ENCODE measurements around the gene ABHD6. TPM values are rescaled to one million over a fixed set of nuclear protein-coding genes. Genes with fewer than 3 reads are reported as not detected.
"Not testable (repeated sequence)": the region's sequence is repeated elsewhere in the genome, so short reads cannot be mapped to it uniquely, and the experiment has no call there.

ABHD6 gene
- total RNA-seq, 1 donor from 2014 or later = 9.1 TPM

- ATAC-seq = no peak
- peak; percentile 38 for DNase-seq
- intact Hi-C loops (cut with micrococcal nuclease) = no loop called here
Measured at GRCh38 chr3:58236527-58237237, 910 bp upstream of the ABHD6 start.

DNA sequence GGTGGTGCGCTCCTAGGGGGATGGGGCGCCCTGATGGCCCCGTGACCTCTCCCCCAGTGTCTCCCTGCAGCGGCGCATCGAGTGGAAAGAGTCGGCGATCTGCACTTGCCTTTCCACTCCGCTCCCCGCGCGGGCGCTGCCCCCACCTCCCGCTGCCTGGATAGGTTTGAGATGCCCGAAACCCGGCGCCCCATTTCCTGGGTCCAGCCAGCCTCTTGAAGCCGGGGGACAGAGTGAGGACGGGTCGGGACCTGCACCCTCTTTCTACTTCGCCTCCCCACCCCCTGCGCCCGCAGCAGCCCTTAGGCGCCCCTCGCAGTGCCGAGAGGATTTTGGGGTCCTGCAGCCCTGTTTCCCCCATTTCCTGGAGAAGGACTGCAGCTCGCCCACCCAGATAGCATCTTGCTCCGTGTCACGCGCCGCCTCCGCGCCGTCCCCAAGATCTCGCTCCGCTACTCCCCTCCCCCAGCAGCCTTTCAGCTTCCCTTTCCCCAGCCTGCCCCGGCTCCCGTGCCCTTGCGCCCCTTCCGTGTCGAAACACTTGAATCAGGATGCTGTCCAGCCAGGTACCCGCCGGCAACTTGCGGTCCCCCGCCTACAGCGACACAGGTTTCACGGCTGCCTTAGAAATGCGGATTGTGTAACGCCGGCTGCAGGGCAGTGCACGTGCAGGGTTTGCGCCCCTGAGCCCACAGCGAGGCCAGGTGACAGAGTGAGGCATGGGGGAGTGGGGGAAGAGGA lies 519 bp downstream of the ABHD6 start:
- intact Hi-C loops (cut with micrococcal nuclease) = no loop called here
- peak; percentile 77 for DNase-seq
- ATAC-seq = peak; percentile 79

DNA sequence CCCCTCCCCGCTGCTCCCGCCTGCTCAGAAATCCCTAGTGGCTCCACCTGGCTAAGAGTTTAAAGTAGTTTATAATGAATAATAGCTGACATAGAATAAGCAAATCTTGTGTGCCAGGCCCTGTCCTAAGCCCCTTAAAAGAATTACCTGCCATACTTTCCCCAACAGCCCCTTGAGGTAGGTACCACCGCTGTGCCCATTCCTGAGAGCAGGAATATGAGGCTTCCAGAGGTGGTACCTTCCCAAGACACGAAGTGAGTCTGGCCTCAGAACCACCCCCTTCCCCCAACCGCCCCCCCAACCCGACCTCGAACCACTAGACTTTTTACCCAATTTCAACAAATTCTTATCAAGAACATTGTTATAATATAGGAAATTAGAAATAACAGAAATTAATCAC lies 1.2 kb downstream of the ABHD6 start:
- DNase-seq (no peak), ATAC-seq (no peak)
- intact Hi-C loops (cut with micrococcal nuclease) = no loop called here

DNA sequence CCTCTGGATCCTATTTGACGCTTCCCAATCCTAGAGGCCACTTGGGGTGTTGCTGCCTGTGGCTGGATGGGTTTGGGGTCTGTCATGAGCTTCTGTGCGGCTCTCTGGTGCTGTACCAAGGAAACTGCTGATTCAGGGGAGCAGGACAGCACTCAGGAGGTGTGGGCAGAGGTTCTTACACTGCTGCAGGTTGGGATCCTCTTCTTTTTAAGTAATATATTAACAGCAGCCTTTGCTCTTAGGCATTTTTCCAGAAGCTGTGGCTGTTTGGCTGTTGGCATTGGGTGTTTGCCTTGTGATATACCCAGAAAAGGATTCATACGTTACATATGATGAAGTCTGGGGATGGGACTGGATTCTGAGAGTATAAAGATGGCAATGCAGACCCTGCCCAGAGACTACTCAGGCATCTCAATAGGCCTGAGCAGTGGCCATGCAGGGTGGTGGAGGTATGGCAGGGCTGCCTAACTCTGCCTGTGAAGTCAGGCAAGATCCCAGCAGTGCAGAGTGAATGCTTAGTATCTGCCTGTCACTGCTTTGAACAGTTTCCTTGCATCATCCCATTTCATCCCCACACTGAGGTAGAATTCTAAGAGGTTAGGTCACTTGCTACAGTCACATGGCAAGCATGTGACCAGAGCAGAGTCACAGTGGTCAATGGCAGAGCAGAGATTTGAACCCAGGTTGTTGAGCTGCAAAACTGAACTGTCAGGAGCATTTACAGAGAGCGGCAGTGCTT lies 3.9 kb downstream of the ABHD6 start:
- intact Hi-C loops (cut with micrococcal nuclease) = no loop called here
- no peak for DNase-seq
- no peak for ATAC-seq

DNA sequence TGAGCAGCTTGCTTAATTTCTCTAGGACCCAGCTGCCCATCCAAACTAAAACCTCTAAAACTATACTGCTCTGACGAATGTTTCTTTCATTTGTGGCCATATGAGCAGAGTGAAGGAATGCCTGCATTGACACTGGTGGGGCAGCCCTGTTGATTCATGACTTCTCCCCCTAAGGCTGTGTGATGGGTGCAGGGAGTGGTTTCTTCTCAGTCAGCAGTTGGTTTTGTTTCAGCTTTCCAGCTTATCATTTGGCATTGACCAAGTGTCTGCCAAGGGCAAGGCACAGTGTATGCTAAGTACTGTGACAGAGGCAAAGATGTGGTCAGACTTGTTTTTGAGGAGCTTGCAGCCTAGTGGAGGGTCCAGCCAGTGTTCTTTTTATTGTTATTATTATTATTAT lies 4.7 kb downstream of the ABHD6 start:
- DNase-seq (no peak), ATAC-seq (peak; percentile 38)
- intact Hi-C loops (cut with micrococcal nuclease) = no loop called here

- DNase-seq; ATAC-seq; intact Hi-C loops (cut with micrococcal nuclease): not testable (repeated sequence)
Measured at GRCh38 chr3:58242860-58243259, 5.3 kb downstream of the ABHD6 start.

DNA sequence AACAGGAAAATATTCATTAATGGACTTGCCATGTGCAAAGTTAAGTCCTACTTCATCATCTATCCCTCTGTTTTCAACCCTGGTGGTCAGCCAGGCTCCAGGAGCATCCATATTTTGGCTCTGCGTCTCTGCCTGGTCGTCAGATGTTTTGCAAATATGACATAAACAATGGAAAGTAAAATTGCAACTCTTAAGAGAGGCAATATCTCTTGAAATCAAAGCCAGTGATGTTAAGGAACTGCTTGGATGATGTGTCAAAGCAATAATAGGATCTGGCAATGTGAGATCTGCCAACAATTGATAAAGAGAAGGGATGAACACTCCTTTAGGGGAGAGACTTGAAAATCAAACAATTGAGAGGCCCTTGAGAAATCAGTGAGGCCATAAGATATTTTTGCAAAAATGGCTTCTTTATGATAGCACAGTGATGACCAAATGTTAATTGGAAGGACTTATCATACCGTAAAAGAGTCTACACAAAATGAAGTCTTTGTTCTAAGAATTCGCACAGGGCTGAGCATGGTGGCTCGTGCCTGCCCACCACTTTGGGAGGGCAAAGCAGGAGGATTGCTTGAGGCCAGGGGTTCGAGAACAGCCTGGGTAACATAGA lies 6.5 kb downstream of the ABHD6 start:
- intact Hi-C loops (cut with micrococcal nuclease) = no loop called here
- DNase-seq = no peak
- no peak for ATAC-seq

DNA sequence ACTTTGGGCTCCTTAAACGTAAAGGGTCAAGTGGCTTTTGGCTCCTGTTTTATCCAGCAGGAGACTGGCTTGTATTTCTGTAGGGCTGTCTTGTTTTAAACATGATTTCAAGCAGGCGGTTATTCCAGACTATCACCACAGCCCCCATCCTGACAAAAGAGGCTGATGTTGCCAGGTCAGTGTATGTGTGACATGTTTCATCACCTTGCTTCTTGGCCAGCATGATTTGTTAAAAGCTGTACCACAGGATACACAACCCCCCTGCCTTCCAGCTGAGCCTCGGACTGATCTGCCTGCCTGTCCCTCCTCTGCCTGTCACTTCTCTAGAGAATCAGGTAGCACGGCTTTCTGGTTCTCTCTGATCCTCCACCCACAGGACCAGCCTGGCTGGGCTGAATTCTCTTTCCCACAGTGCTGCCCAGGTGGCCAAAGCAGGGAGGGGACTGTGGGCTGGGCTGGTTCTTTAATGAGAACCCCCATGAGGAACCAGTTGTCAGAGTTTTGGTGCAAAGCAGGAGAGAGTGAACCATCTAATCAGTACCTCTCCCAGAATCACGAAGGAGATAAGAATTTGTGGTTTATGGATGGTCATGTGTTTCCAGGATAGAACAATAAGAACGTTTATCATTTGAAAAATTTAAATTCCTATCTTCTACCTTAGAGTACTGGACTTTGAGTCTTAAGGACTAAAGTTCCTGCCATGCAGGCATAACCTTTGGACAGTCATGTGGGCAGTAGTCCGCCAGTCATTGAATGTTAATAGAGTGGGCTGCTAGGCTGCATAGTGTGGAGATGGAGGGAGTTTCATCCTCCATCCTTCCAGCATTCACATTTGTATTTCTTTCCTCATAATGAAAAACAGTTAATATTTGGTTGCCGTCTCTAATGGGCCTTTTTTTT lies 8.8 kb downstream of the ABHD6 start:
- DNase-seq (no peak), ATAC-seq (peak; percentile 80)
- intact Hi-C loops (cut with micrococcal nuclease) = no loop called here

GRCh38 chr3:58249358-58250092 lies 11.9 kb downstream of the ABHD6 start:
- intact Hi-C loops (cut with micrococcal nuclease) = no loop called here
- no peak for DNase-seq
- no peak for ATAC-seq

DNA sequence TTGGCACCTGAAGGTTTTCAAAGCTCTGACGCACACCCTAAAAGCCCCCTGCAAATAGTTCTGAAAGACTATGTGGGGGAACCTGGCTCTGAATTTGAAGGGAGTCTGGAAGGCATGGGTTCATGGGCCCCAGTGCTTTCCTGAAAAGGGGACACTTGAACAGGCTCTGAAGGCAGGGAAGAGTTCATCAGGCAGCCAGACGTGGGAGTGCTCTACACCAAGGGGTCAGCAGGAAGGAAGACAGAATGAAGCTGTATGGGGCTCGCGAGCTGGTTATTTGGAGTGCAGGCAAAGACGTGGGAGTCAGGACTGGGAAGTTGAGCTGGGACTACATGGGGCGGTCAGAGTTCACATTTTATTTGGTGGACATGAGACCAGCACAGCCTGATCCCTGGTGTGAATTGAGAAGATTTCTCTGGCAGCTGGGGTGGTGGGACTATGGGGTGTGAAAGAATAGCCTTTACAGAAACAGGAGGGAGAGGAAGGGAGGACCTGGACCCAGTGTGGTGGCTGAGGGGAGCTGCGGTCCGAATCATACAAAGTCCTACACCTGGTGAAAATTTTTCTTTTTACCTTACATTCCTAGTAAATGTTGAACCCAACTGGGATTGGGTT lies 12.6 kb downstream of the ABHD6 start:
- no peak for DNase-seq
- intact Hi-C loops (cut with micrococcal nuclease) = no loop called here
- no peak for ATAC-seq

DNA sequence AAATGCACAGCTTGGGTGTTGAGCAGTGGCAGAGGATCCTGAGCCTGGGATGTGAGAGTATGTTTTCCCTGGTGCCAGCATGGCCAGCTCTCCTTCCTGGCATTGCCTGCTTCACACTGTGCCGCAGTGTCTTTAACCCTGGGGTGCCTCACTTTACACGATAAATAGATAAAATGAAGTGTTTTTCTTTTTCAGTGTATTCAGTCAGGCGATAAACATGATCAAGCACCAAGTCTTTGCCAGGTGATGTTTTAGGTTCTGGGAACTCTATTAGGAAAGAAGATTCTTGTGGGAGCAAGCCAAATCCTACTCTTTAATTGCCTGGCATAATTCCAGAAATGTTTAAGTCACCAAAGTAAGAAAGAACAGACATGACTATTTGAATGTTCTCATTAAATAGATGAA lies 14.0 kb downstream of the ABHD6 start:
- intact Hi-C loops (cut with micrococcal nuclease) = no loop called here
- ATAC-seq = no peak

DNA sequence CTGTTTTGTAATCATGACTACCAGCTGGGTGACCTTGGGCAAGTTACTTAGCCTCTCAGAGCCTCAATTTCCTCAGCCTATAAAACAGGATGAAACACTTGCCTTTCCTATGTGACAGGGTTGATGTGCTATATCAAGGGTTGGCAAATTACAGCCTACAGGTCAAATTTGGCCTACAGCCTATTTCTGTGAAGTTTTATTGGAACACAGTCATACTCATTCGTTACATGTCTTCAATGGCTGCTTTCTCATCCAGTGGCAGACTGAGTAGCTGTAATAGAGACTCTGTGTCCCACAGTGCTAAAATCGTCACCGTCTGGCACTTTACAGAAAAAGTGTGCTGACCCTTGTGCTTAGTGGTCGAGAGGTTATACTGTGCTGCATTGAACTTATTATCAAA lies 16.6 kb downstream of the ABHD6 start:
- ATAC-seq = no peak
- intact Hi-C loops (cut with micrococcal nuclease) = no loop called here
- no peak for DNase-seq

More for the DNA sequence above, 14.0 kb downstream of the ABHD6 start:
- DNase-seq = no peak

DNA sequence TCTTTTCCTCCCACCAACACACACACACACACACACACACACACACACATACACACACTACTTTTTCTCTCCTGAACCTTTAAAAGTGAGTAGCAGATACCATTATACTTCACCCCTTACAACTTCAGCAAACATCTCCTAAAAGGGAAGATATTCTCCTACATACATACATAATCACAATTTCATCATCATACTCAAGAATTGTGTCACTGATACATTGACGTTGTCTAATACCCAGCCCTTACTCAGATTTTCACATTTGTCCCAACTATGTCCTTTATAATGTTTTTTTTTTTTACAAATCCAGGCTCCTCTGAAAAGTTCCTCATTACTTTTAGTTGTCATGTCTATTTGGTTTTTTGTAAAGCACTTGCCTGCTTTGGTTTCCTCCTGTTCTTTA lies 18.5 kb downstream of the ABHD6 start:
- DNase-seq = no peak
- no peak for ATAC-seq
- intact Hi-C loops (cut with micrococcal nuclease) = no loop called here

DNA sequence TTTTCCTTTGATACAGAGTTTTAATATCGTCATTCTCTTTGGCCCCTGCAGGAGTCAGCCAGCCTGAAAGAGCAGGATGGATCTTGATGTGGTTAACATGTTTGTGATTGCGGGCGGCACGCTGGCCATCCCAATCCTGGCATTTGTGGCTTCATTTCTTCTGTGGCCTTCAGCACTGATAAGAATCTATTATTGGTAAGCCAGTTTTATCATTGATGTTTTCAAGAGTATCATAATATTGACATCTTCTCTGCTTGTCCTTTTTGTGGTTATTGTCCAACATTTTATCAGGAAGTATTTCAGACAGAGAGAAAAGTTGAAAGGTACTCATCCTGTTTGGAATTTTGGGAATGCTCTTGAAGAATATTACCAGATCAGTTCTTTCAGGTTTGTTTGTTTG lies 18.9 kb downstream of the ABHD6 start:
- no peak for DNase-seq
- intact Hi-C loops (cut with micrococcal nuclease) = no loop called here
- no peak for ATAC-seq

DNA sequence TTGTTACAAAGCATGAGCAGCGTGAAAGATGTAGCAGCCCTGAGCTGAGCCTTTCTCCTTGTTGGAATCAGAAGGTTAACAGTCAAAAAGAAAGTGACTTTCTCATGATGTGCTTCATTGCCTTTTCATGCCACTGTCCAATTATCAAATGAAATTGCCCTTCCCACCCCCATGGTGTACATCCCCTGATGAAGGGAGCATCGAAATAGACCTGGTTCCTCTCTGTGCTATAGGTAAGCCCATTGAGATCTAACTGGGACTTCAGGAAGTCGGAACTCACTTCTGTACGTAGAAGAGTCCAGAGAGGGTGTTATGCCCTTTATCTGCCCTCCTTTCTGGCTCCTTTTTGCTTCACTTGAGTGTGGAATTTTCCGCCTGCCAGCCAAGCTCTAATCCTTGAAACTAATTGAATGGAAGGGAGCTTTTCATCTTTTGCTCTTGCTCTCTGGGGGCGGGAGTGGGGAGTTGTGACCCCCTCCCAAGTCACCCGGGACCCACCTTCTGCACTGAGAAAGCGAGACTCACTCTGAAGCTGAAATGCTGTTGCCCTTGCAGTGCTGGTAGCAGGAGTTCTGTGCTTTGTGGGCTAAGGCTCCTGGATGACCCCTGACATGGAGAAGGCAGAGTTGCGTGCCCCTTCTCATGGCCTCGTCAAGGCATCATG lies 20.9 kb downstream of the ABHD6 start:
- intact Hi-C loops (cut with micrococcal nuclease) = no loop called here
- no peak for DNase-seq
- no peak for ATAC-seq

- ATAC-seq = no peak
- intact Hi-C loops (cut with micrococcal nuclease) = no loop called here
- no peak for DNase-seq
Measured at GRCh38 chr3:58260261-58260731, 22.7 kb downstream of the ABHD6 start.

DNA sequence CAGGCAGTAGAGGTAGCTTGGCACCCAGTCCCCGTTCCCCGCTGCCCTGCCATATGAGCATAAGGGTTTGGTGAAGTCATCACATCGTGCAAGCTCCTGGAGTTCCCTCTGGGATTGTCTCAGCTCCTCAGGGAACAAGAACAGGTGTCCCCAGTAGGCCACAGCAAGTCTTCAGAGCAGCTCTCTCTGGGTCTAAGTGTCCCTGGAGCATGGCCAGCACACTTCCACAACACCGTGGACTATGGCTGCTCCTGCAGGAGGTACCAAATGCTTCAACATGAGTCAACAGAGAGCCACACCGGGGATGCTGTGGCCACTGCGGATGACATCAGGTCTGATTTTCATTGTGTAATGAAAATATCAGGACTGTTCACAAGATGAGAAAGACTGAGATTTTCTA lies 23.1 kb downstream of the ABHD6 start:
- intact Hi-C loops (cut with micrococcal nuclease) = no loop called here
- DNase-seq (no peak), ATAC-seq (peak; percentile 33)
